HepG2 (cell line): ENCODE results near the gene IKZF2. TPM values are rescaled to one million over a fixed set of nuclear protein-coding genes. Genes with fewer than 3 reads are reported as not detected.

Source experiments
- ATAC-seq: fragments of 200-7000 bp; cut with Tn5 transposase; 3 replicates; pipeline ENCODE4 v1.9.1; 2020; ENCODE audit warnings: mild to moderate bottlenecking, moderate library complexity
- BruUV-seq: library from RNA; stranded (reverse); fragments of 400-500 nt; replicated peaks from 2 replicates; lab custom pipeline; 2021; lab: Mats Ljungman, UMichigan
- CTCF ChIA-PET: fragments of 300-600 bp; formaldehyde crosslinking; extraction: SDS; loops from one replicate; lab custom pipeline; 2021; ENCODE audit warnings: low total read pairs, inconsistent platforms, low intra/inter-chr PET ratio; lab: Yijun Ruan, JAX
- POLR2A ChIA-PET: fragments of 350-600 bp; sonication (Branson Sonifier 250); formaldehyde crosslinking; loops from one replicate; lab custom pipeline; 2020; ENCODE audit warnings: antibody characterized with exemption, inconsistent platforms; lab: Yijun Ruan, JAX
- DNase-seq: peaks from one replicate; pipeline ENCODE4 v3.0.0-alpha.2; 2015; ENCODE audit warnings: low spot score
- FAIRE-seq: peaks from 3 replicates; lab custom pipeline; 2011; peaks lifted over from hg19 to GRCh38; lab: Jason Lieb, UNC
- H2AFZ ChIP-seq: one replicate; pipeline ENCODE4 v1.6.1; 2011; ENCODE audit warnings: low read length, inconsistent platforms
- H3K27ac ChIP-seq: fragments of 300-600 bp; 3 replicates; pipeline ENCODE4 v1.8.0; 2011; ENCODE audit warnings: mixed run types, mild to moderate bottlenecking, mixed read lengths, low read length, inconsistent platforms; ENCODE audit not compliant: insufficient read depth; ENCODE audit errors: extremely low read length
- H3K27me3 ChIP-seq, 2 experiments: fragments of 200-600 bp in 1 of 2; 2 replicates in 1 of 2; 3 replicates in 1 of 2; pipeline versions ENCODE4 v1.6.0 to v1.8.0; 2011; ENCODE audit warnings: low read length in 2 of 2, mild to moderate bottlenecking in 2 of 2, moderate library complexity in 2 of 2, inconsistent platforms in 1 of 2; ENCODE audit not compliant: insufficient read depth in 2 of 2, control insufficient read depth in 1 of 2
- H3K36me3 ChIP-seq, 2 experiments: fragments of 200-600 bp in 1 of 2; replicated peaks in 1 of 2; 2 replicates in 1 of 2; 3 replicates in 1 of 2; pipeline versions ENCODE4 v1.5.1 to v1.8.0; 2011; ENCODE audit warnings: low read length in 2 of 2, inconsistent platforms in 1 of 2; ENCODE audit not compliant: insufficient read depth in 2 of 2, control insufficient read depth in 1 of 2
- H3K4me1 ChIP-seq: 2 replicates; pipeline ENCODE4 v1.5.1; 2012; ENCODE audit warnings: low read length, inconsistent platforms; ENCODE audit not compliant: insufficient read depth
- H3K4me2 ChIP-seq: 2 replicates; pipeline ENCODE4 v1.6.0; 2011; ENCODE audit warnings: low read depth, low read length, inconsistent platforms
- H3K4me3 ChIP-seq, 3 experiments: fragments of 200-600 bp in 1 of 3; sonication (generic), shearing (Covaris generic) in 1 of 3; replicated peaks in 1 of 3; 2 replicates each; pipeline ENCODE4 v1.5.1; 2011 to 2016; ENCODE audit warnings: low read length in 3 of 3, inconsistent platforms in 2 of 3, low read depth in 2 of 3, mild to moderate bottlenecking in 2 of 3, control low read depth in 1 of 3, mixed read lengths in 1 of 3; ENCODE audit not compliant: insufficient read depth in 1 of 3
- H3K79me2 ChIP-seq: one replicate; pipeline ENCODE4 v1.6.1; 2011; ENCODE audit warnings: low read length, inconsistent platforms; ENCODE audit not compliant: insufficient read depth
- H3K9ac ChIP-seq: 2 replicates; pipeline ENCODE4 v1.6.0; 2011; ENCODE audit warnings: mild to moderate bottlenecking, low read depth, low read length, inconsistent platforms; ENCODE audit not compliant: insufficient read depth
- H3K9me3 ChIP-seq: 2 replicates; pipeline ENCODE4 v1.5.1; 2012; ENCODE audit warnings: mild to moderate bottlenecking, low read length
- H4K20me1 ChIP-seq: 2 replicates; pipeline ENCODE4 v1.6.0; 2011; ENCODE audit warnings: inconsistent platforms, mild to moderate bottlenecking, low read length, moderate library complexity; ENCODE audit not compliant: insufficient read depth
- ARHGAP35 ChIP-seq: sonication (generic); formaldehyde crosslinking; IDR thresholded peaks from 2 replicates; pipeline ENCODE4 v1.9.0; 2022; ENCODE audit warnings: mild to moderate bottlenecking, inconsistent platforms, moderate library complexity, missing genetic modification reagents, borderline replicate concordance
- ASH2L ChIP-seq: fragments of 300-600, 200-600 bp; sonication (generic); IDR thresholded peaks from 2 replicates; pipeline ENCODE4 v1.7.0; 2017; ENCODE audit warnings: low read depth, mild to moderate bottlenecking, moderate library complexity, mixed read lengths, low read length; ENCODE audit not compliant: insufficient read length
- CCAR2 ChIP-seq: fragments of 200-400 bp; formaldehyde crosslinking; optimal IDR thresholded peaks from 2 replicates; pipeline ENCODE3; 2018; ENCODE audit warnings: low read depth, mild to moderate bottlenecking, low read length, moderate library complexity
- DDIT3 ChIP-seq: sonication (generic); formaldehyde crosslinking; IDR thresholded peaks from 2 replicates; pipeline ENCODE4 v1.4.0; 2020; ENCODE audit warnings: mild to moderate bottlenecking, missing genetic modification reagents
- ESRRA ChIP-seq: sonication (generic); formaldehyde crosslinking; IDR thresholded peaks from 2 replicates; pipeline ENCODE4 v1.5.1; 2020; ENCODE audit warnings: mild to moderate bottlenecking, low read depth, missing genetic modification reagents
- MIXL1 ChIP-seq: IDR thresholded peaks from 2 replicates; pipeline ENCODE4 v1.6.1; 2016
- NFE2 ChIP-seq: sonication (generic); formaldehyde crosslinking; IDR thresholded peaks from 2 replicates; pipeline ENCODE4 v1.4.0; 2020; ENCODE audit warnings: missing genetic modification reagents
- NFRKB ChIP-seq: fragments of 450-650 bp; IDR thresholded peaks from 2 replicates; pipeline ENCODE4 v1.6.1; 2017
- RARA ChIP-seq: IDR thresholded peaks from 2 replicates; pipeline ENCODE4 v1.6.1; 2016; ENCODE audit warnings: missing genetic modification reagents, missing compliant biosample characterization
- SALL1 ChIP-seq: sonication (generic); formaldehyde crosslinking; IDR thresholded peaks from 2 replicates; pipeline ENCODE4 v1.8.0; 2022; ENCODE audit warnings: mild to moderate bottlenecking, missing genetic modification reagents
- ZC3H13 ChIP-seq: sonication (generic); formaldehyde crosslinking; IDR thresholded peaks from 2 replicates; pipeline ENCODE4 v1.8.1; 2023; ENCODE audit warnings: mild to moderate bottlenecking, missing genetic modification reagents, moderate library complexity
- ZNF256 ChIP-seq: sonication (generic); formaldehyde crosslinking; conservative IDR thresholded peaks from 2 replicates; pipeline ENCODE4 v1.4.0; 2020; ENCODE audit warnings: missing genetic modification reagents
- ZNF501 ChIP-seq: sonication (generic); formaldehyde crosslinking; IDR thresholded peaks from 2 replicates; pipeline ENCODE4 v1.5.1; 2020; ENCODE audit warnings: mild to moderate bottlenecking, moderate library complexity, missing genetic modification reagents
- WGBS: methylation state at CpG from one replicate; pipeline ENCODE4 v1.1.6; 2017; ENCODE audit warnings: low lambda C conversion rate; 5-methylcytosine and 5-hydroxymethylcytosine counted together
- in situ Hi-C: cut with HindIII; loops from 2 replicates; pipeline ENCODE4 v1.10.0; 2017; ENCODE audit warnings: low pct_unique_long_range_greater_than_20kb; ENCODE audit not compliant: extremely low pct_ligation_motif_present
- intact Hi-C: fragments of 100-400 bp; cut with micrococcal nuclease; formaldehyde crosslinking; loops from one replicate; pipeline ENCODE4 v1.10.0; 2022; ENCODE audit not compliant: unreplicated experiment
- polyA plus RNA-seq, 8 experiments: library from polyadenylated mRNA; depleted of rRNA in 3 of 8; stranded (reverse) in 7 of 8; unstranded in 1 of 8; fragments of >200 nt; fragmentation: Illumina TruSeq in 4 of 8; extraction: Trizol in 4 of 8; gene quantifications; 2 replicates each; pipeline versions ENCODE4 v1.2.1 to v1.2.3, GENCODE V29; 2011 to 2016; ENCODE audit warnings: low read depth in 4 of 8, missing spikeins in 1 of 8, mixed read lengths in 1 of 8; ENCODE audit not compliant: insufficient read depth in 1 of 8
- total RNA-seq, 5 experiments: library from RNA; depleted of rRNA; stranded (reverse); fragments of >200 nt; fragmentation: Illumina TruSeq; extraction: Trizol; gene quantifications; 2 replicates each; pipeline ENCODE4 v1.2.3, GENCODE V29; 2016; ENCODE audit warnings: low read depth in 1 of 5

IKZF2 gene
- total and polyA plus RNA-seq, 2 of the 13 experiments (the other 11 are each of a cell fraction or from before 2014, with no cell fraction given) = 0.18 to 0.86 TPM

GRCh38 chr2:213121690-213122089 is 29.7 kb downstream of the IKZF2 start:
- no peaks in the 10 kb centered on the region for H3K79me2 ChIP-seq
- ATAC-seq (no peak), FAIRE-seq (no peak), DNase-seq (no peak)
- no peak overlapping the region for H3K27ac ChIP-seq
- intact Hi-C loops = no loop called here
- TF ChIP-seq RARA (CRISPR knock-in tag) (no peak), MIXL1 (no peak), DDIT3 (CRISPR knock-in tag) (no peak), NFE2 (CRISPR knock-in tag) (no peak), NFRKB (no peak), ZNF256 (no peak), ASH2L (no peak), ZC3H13 (CRISPR knock-in tag) (no peak), CCAR2 (no peak)
- in situ Hi-C loops = no loop called here
- no peak overlapping the region for H3K4me2 ChIP-seq
- H3K9me3 ChIP-seq = no peaks in the 10 kb centered on the region
- no peaks in the 10 kb centered on the region for H3K4me1 ChIP-seq
- H3K9ac ChIP-seq = no peak overlapping the region
- H3K27me3 ChIP-seq = no peaks in the 10 kb centered on the region
- H3K36me3 ChIP-seq = no peaks in the 10 kb centered on the region
- no TSS peak for BruUV-seq
- no peaks in the 10 kb centered on the region for H4K20me1 ChIP-seq
- no peak overlapping the region for H3K4me3 ChIP-seq
- H2AFZ ChIP-seq = no peak overlapping the region
- ChIA-PET POLR2A (no interaction called here), CTCF (no interaction called here)

- Histone ChIP-seq H3K4me3 (no peak overlapping the region), H3K79me2 (no peaks in the 10 kb centered on the region), H3K9me3 (no peaks in the 10 kb centered on the region), H3K27me3 (no peaks in the 10 kb centered on the region; a peak in 1 of 5 replicates), H3K27ac (no peak overlapping the region), H3K4me2 (no peak overlapping the region), H3K4me1 (no peaks in the 10 kb centered on the region), H3K36me3 (no peaks in the 10 kb centered on the region), H2AFZ (no peak overlapping the region), H4K20me1 (no peaks in the 10 kb centered on the region), H3K9ac (no peak overlapping the region)
- intact Hi-C loops (loop anchor here (2.0 kb wide), 1 partner anchor 20 kb away; no protein-coding TSS in a partner anchor), in situ Hi-C loops (no loop called here)
- no peak for TF ChIP-seq ESRRA
- no peak for TF ChIP-seq ZNF501
- no peak for TF ChIP-seq ARHGAP35 (CRISPR knock-in tag)
- TF ChIP-seq SALL1 (CRISPR knock-in tag) = no peak
- BruUV-seq = no TSS peak
- WGBS = 19% methylated on average over 5 of the region's 5 CpGs
- no peak for DNase-seq
- FAIRE-seq = no peak
- ChIA-PET CTCF (no interaction called here), POLR2A (no interaction called here)
- no peak for ATAC-seq
These were observed 32.2 kb downstream of the IKZF2 start for GRCh38 chr2:213119061-213119809.
